K562 (cell line): Measurements from ENCODE around the gene GPR3. TPM values are rescaled to one million over a fixed set of nuclear protein-coding genes. Genes with fewer than 3 reads are reported as not detected.

Experiments
- ARID2 ChIP-seq: fragments of 450-650 bp; IDR thresholded peaks from 2 replicates; pipeline ENCODE4 v1.6.1; 2017; ENCODE audit warnings: antibody characterized with exemption, mild to moderate bottlenecking
- ARNT ChIP-seq, 2 experiments: fragments of 450-650 bp; IDR thresholded peaks; 2 replicates each; pipeline ENCODE4 v1.6.1; 2016; ENCODE audit warnings: mild to moderate bottlenecking in 1 of 2
- CCNT2 ChIP-seq: IDR thresholded peaks from 2 replicates; pipeline ENCODE4 v1.6.1; 2011; ENCODE audit warnings: borderline replicate concordance, low read depth, mild to moderate bottlenecking, moderate library complexity, mixed read lengths, low read length; ENCODE audit not compliant: insufficient read length; ENCODE audit errors: extremely low read depth
- ELF4 ChIP-seq: fragments of 450-650 bp; formaldehyde crosslinking; IDR thresholded peaks from 2 replicates; pipeline ENCODE4 v1.4.0; 2022; ENCODE audit warnings: missing genetic modification characterization
- FOXP1 ChIP-seq: sonication (generic); formaldehyde crosslinking; IDR thresholded peaks from 2 replicates; pipeline ENCODE4 v1.8.0; 2022; ENCODE audit warnings: mild to moderate bottlenecking, missing genetic modification reagents
- HDGF ChIP-seq: fragments of 450-650 bp; IDR thresholded peaks from 2 replicates; pipeline ENCODE4 v1.6.1; 2016
- MTA2 ChIP-seq: fragments of 450-650 bp; IDR thresholded peaks from 2 replicates; pipeline ENCODE4 v1.6.1; 2016; ENCODE audit warnings: low read depth
- NR1H2 ChIP-seq: sonication (generic); formaldehyde crosslinking; IDR thresholded peaks from 2 replicates; pipeline ENCODE4 v1.4.0; 2020; ENCODE audit warnings: mild to moderate bottlenecking, missing genetic modification reagents
- ZBTB2 ChIP-seq: fragments of 450-650 bp; IDR thresholded peaks from 2 replicates; pipeline ENCODE4 v1.6.1; 2016; ENCODE audit warnings: antibody characterized with exemption
- ZNF717 ChIP-seq: fragments of 250-450 bp; sonication (Bioruptor Pico); IDR thresholded peaks from 2 replicates; pipeline ENCODE4 v1.5.0; 2021
- polyA plus RNA-seq, 8 experiments: library from polyadenylated mRNA; depleted of rRNA in 4 of 8; stranded (reverse) in 5 of 8; unstranded in 3 of 8; fragments of >200 nt; fragmentation: Nextera tagmentation in 2 of 8; fragmentation: Illumina TruSeq in 1 of 8; extraction: Ambion mirVana in 2 of 8; extraction: Trizol in 1 of 8; gene quantifications; 2 replicates each; pipeline versions ENCODE4 v1.2.1 to v1.2.3, GENCODE V29; 2011 to 2014; ENCODE audit warnings: inconsistent platforms in 1 of 8, missing spikeins in 1 of 8
- total RNA-seq, 7 experiments: library from RNA; depleted of rRNA in 6 of 7; stranded (reverse); fragments of >200 nt in 6 of 7; fragmentation: Illumina TruSeq in 2 of 7; extraction: Trizol in 2 of 7; gene quantifications; 2 replicates each; pipeline versions ENCODE4 v1.2.1 to v1.2.3, GENCODE V29; 2011 to 2021; ENCODE audit warnings: low replicate concordance in 1 of 7

Gene GPR3
- total and polyA plus RNA-seq, 9 of the 15 experiments (the other 6 are each of a cell fraction or from before 2014, with no cell fraction given), result 0.24 to 11.5 (median 3.7) TPM

GRCh38 chr1:27388337-27389005 is 4.0 kb upstream of the GPR3 start (continued):
- TF ChIP-seq CCNT2 (no peak), NR1H2 (no peak), HDGF (no peak), FOXP1 (0 out of 2 replicates have a peak, but pooled peaks have one; percentile 15), ARNT (IDR thresholded peaks at IDR 0.05) (0 out of 4 replicates have a peak, but pooled peaks of 1 of the 2 experiments have one; percentile 42), ARID2 (0 out of 2 replicates have a peak, but pooled peaks have one; percentile 37), ZBTB2 (no peak), MTA2 (no peak), ZNF717 (CRISPR knock-in tag) (no peak), ELF4 (CRISPR knock-in tag) (peak; percentile 41; the same call in 1 of the 2 replicates)
- TF ChIP-seq, all 486 proteins: peak for 35
